Neuronal stem cell (in vitro differentiated cells): ENCODE measurements around the gene HSD17B8. TPM values are rescaled to one million over a fixed set of nuclear protein-coding genes. Genes with fewer than 3 reads are reported as not detected.

ENCODE experiments used
- DNase-seq: peaks from one replicate; pipeline ENCODE4 v3.0.0-alpha.2; 2013; ENCODE audit warnings: low spot score
- H2AFZ ChIP-seq: one replicate; pipeline ENCODE4 v1.6.1; 2013; ENCODE audit warnings: mild to moderate bottlenecking, low read length, inconsistent platforms
- H2AK5ac ChIP-seq: 2 replicates; pipeline ENCODE4 v1.6.1; 2013; ENCODE audit warnings: low read depth, mild to moderate bottlenecking, inconsistent platforms, low read length, moderate library complexity, mixed read lengths
- H2BK120ac ChIP-seq: 2 replicates; pipeline ENCODE4 v1.6.1; 2013; ENCODE audit warnings: low read depth, mild to moderate bottlenecking, inconsistent platforms, low read length, moderate library complexity, mixed read lengths
- H2BK12ac ChIP-seq: one replicate; pipeline ENCODE4 v1.6.1; 2013; ENCODE audit warnings: low read length, inconsistent platforms
- H2BK15ac ChIP-seq: 2 replicates; pipeline ENCODE4 v1.6.1; 2013; ENCODE audit warnings: mild to moderate bottlenecking, low read length, inconsistent platforms, mixed read lengths
- H2BK5ac ChIP-seq: one replicate; pipeline ENCODE4 v1.6.1; 2013; ENCODE audit warnings: inconsistent platforms, mild to moderate bottlenecking, low read length, moderate library complexity
- H3K14ac ChIP-seq: one replicate; pipeline ENCODE4 v1.6.1; 2013; ENCODE audit warnings: low read length, inconsistent platforms
- H3K18ac ChIP-seq: 2 replicates; pipeline ENCODE4 v1.6.1; 2013; ENCODE audit warnings: low read length, inconsistent platforms
- H3K23ac ChIP-seq: 2 replicates; pipeline ENCODE4 v1.6.1; 2013; ENCODE audit warnings: low read depth, mild to moderate bottlenecking, mixed read lengths, low read length, inconsistent platforms; ENCODE audit not compliant: poor library complexity
- H3K27ac ChIP-seq: replicated peaks from 3 replicates; pipeline ENCODE4 v1.5.1; 2013; ENCODE audit warnings: low read length, inconsistent platforms
- H3K27me3 ChIP-seq, 3 experiments: 2 replicates each; pipeline ENCODE4 v1.6.1; 2013; ENCODE audit warnings: low read length in 3 of 3, mild to moderate bottlenecking in 2 of 3, inconsistent platforms in 1 of 3, low read depth in 1 of 3, mixed read lengths in 1 of 3, moderate library complexity in 1 of 3; ENCODE audit not compliant: control insufficient read depth in 3 of 3, insufficient read depth in 3 of 3
- H3K36me3 ChIP-seq, 2 donors: replicated peaks in 1 of 2; 2 replicates each; pipeline ENCODE4 v1.6.1; 2013; ENCODE audit warnings: low read length in 2 of 2; ENCODE audit not compliant: control insufficient read depth in 2 of 2, insufficient read depth in 2 of 2
- H3K4ac ChIP-seq: 2 replicates; pipeline ENCODE4 v1.6.1; 2013; ENCODE audit warnings: inconsistent platforms, mild to moderate bottlenecking, low read length, moderate library complexity
- H3K4me1 ChIP-seq, 2 donors: 1 replicate in 1 of 2; 2 replicates in 1 of 2; pipeline ENCODE4 v1.6.1; 2013; ENCODE audit warnings: low read length in 2 of 2, low read depth in 1 of 2; ENCODE audit not compliant: control insufficient read depth in 2 of 2, insufficient read depth in 1 of 2
- H3K4me2 ChIP-seq: one replicate; pipeline ENCODE4 v1.6.1; 2013; ENCODE audit warnings: mild to moderate bottlenecking, low read length, inconsistent platforms; ENCODE audit not compliant: insufficient read depth, poor library complexity, severe bottlenecking
- H3K4me3 ChIP-seq, 2 donors: 2 replicates each; pipeline ENCODE4 v1.5.1; 2013; ENCODE audit warnings: low read length in 2 of 2, mild to moderate bottlenecking in 2 of 2, inconsistent platforms in 1 of 2, moderate library complexity in 1 of 2
- H3K79me1 ChIP-seq: one replicate; pipeline ENCODE4 v1.6.1; 2013; ENCODE audit warnings: low read depth, mild to moderate bottlenecking, inconsistent platforms, low read length, moderate library complexity
- H3K9ac ChIP-seq: one replicate; pipeline ENCODE4 v1.6.1; 2013; ENCODE audit warnings: mild to moderate bottlenecking, low read depth, low read length, inconsistent platforms; ENCODE audit not compliant: poor library complexity
- H3K9me3 ChIP-seq, 2 donors: replicated peaks in 1 of 2; 2 replicates each; pipeline versions ENCODE3 to v1.6.1; 2013; ENCODE audit warnings: low read length in 2 of 2, mild to moderate bottlenecking in 2 of 2, inconsistent platforms in 1 of 2, low read depth in 1 of 2, mixed read lengths in 1 of 2, moderate library complexity in 1 of 2; ENCODE audit not compliant: control insufficient read depth in 2 of 2, insufficient read depth in 1 of 2
- H4K8ac ChIP-seq: one replicate; pipeline ENCODE4 v1.6.1; 2013; ENCODE audit warnings: low read depth, mild to moderate bottlenecking, inconsistent platforms, low read length, moderate library complexity
- H4K91ac ChIP-seq: one replicate; pipeline ENCODE4 v1.6.1; 2013; ENCODE audit warnings: low read length, low read depth, mild to moderate bottlenecking, inconsistent platforms; ENCODE audit not compliant: poor library complexity
- WGBS, 2 donors: extraction: QIAGEN DNeasy Blood & Tissue Kit; methylation state at CpG; one replicate each; pipeline ENCODE4 v1.1.7; 2013; ENCODE audit warnings: missing lambda C conversion rate in 2 of 2, mixed read lengths in 1 of 2; ENCODE audit not compliant: insufficient read length in 2 of 2, insufficient replicate concordance in 1 of 2; ENCODE audit errors: extremely low coverage in 2 of 2; 5-methylcytosine and 5-hydroxymethylcytosine counted together
- polyA plus RNA-seq, 2 experiments: library from polyadenylated mRNA; stranded (reverse); fragments of 200-250 nt; gene quantifications; one replicate each; pipeline ENCODE4 v1.2.3, GENCODE V29; 2013

Gene HSD17B8
- 8.2 TPM for polyA plus RNA-seq (2013, experiment 1 of 2)
- polyA plus RNA-seq (2013, experiment 2 of 2), result 8.3 TPM

DNA sequence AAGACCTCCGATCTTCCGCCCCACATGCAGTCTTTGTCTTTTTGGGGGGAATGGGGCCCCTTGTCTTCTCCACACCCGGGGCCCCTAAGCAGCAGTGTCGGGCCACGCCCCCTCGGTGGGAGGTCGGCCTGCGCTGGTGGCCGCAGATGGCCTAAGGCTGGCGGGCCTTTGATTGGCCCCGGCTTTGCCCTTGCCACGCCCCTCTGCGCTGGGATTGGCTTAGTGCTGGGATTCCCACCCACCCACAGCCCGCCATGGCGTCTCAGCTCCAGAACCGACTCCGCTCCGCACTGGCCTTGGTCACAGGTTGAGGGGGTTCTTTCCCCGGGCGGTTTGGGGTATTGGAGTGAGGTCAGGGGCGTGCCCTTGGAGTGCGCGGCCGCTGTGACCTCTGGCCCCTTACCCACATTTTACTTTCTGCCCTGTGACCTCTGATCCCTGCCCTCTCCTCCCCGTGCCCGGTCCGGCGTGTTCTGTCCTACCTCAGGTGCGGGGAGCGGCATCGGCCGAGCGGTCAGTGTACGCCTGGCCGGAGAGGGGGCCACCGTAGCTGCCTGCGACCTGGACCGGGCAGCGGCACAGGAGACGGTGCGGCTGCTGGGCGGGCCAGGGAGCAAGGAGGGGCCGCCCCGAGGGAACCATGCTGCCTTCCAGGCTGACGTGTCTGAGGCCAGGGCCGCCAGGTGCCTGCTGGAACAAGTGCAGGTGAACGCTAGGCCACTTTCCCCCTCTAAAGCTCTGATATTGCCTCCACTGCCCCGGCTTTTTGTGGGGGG, at the start of gene HSD17B8:
Gene HSD17B8 (plus strand): TSS at position 241 of the 776 bp plus-strand sequence. CDS start 14 bp downstream, at position 255.
- peak within 1 kb of the TSS; percentile 58 for H2AFZ ChIP-seq
- H3K18ac ChIP-seq, result peak within 1 kb of the TSS; percentile 93
- peak within 1 kb of the TSS; percentile 85 for H2BK5ac ChIP-seq
- H2BK15ac ChIP-seq, result peak within 1 kb of the TSS; percentile 51
- peaks cover 31 to 47% of the 10 kb centered on the region in 2 donors for H3K4me1 ChIP-seq
- DNase-seq, result peak; percentile 89
- H3K4ac ChIP-seq, result peak within 1 kb of the TSS; percentile 20
- peak within 1 kb of the TSS; percentile 65 for H2BK12ac ChIP-seq
- no peak within 1 kb of the TSS for H3K14ac ChIP-seq
- no peaks in the 10 kb centered on the region for H3K27me3 ChIP-seq
- no peaks in the 10 kb centered on the region for H3K9me3 ChIP-seq
- peak within 1 kb of the TSS; percentile 87 for H3K23ac ChIP-seq
- H2AK5ac ChIP-seq, result peak within 1 kb of the TSS; percentile 72
- H3K4me3 ChIP-seq, result peak within 1 kb of the TSS; percentile 73 to 92
- H2BK120ac ChIP-seq, result peak within 1 kb of the TSS; percentile 56
- no CpG with 5 or more reads among the region's 48 CpGs for WGBS, 2 donors
- H3K27ac ChIP-seq, result peak within 1 kb of the TSS; percentile 69
- peak within 1 kb of the TSS; percentile 91 for H3K9ac ChIP-seq
- H4K91ac ChIP-seq, result no peak within 1 kb of the TSS
- H3K36me3 ChIP-seq, result peaks cover 24 to 40% of the 10 kb centered on the region in 2 donors
- peak within 1 kb of the TSS; percentile 87 for H3K4me2 ChIP-seq
- H4K8ac ChIP-seq, result no peak within 1 kb of the TSS
- H3K79me1 ChIP-seq, result peaks cover 12% of the 10 kb centered on the region

DNA sequence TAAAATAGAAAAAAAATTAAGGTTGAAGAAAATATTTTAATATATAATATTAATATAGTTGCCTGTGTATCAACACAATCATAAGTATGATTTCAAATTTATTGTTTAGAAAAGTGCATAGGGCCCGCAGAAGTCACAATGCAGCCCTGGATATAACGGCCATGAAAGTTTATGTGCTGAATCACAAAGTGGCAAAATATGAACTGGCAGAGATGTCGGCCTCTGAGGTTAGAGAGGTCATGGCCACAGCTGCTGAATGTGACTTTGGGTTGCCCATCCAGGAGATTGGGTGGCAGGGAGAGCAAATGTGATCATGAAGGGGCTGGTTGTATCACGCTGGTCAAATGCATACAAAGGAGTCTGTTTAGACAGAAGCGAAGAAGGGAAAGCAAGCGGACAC, 47.9 kb upstream of the HSD17B8 start:
- no peak overlapping the region for H4K91ac ChIP-seq
- H2AK5ac ChIP-seq, result no peak overlapping the region
- H3K4me2 ChIP-seq, result no peak overlapping the region
- no peak overlapping the region for H2BK120ac ChIP-seq
- H3K79me1 ChIP-seq, result no peaks in the 10 kb centered on the region
- DNase-seq, result no peak
- H3K36me3 ChIP-seq, result no peaks in the 10 kb centered on the region
- H3K27me3 ChIP-seq, result peaks cover 0 to 38% (median 0%) of the 10 kb centered on the region in 3 experiments
- H2BK5ac ChIP-seq, result no peak overlapping the region
- no CpG with 5 or more reads among the region's 6 CpGs for WGBS, 2 donors
- no peak overlapping the region for H2BK12ac ChIP-seq
- H2BK15ac ChIP-seq, result no peak overlapping the region
- no peak overlapping the region for H3K4ac ChIP-seq
- no peaks in the 10 kb centered on the region for H3K9me3 ChIP-seq
- peaks cover 0 to 2% of the 10 kb centered on the region in 2 donors for H3K4me1 ChIP-seq
- no peak overlapping the region for H2AFZ ChIP-seq
- no peak overlapping the region for H4K8ac ChIP-seq
- H3K14ac ChIP-seq, result no peak overlapping the region
- H3K4me3 ChIP-seq, result no peak overlapping the region
- no peak overlapping the region for H3K23ac ChIP-seq
- no peak overlapping the region for H3K27ac ChIP-seq
- H3K18ac ChIP-seq, result no peak overlapping the region
- H3K9ac ChIP-seq, result no peak overlapping the region

DNA sequence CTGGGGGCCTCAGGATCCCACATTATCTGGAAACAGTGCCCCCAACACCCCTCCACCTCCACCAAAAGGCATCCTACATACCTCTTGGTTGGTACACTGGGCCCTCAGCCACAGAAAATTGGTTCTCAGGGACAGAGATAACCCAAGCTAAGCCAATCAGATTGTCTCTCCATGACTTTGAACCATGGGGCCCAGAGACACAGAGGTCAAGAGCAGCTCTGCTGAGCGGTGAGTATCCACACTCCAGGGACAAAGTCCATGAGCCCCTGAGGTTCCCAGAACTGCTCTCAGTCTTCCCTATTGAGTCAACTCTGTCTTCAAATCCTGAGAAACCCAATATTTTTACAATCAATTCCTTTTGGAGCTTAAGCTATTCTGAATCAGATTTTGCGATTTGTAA, 47.5 kb upstream of the HSD17B8 start:
- H2BK5ac ChIP-seq, result no peak overlapping the region
- no peak overlapping the region for H3K9ac ChIP-seq
- H3K23ac ChIP-seq, result no peak overlapping the region
- H3K4me3 ChIP-seq, result no peak overlapping the region
- H3K18ac ChIP-seq, result no peak overlapping the region
- H2BK120ac ChIP-seq, result no peak overlapping the region
- H3K4me2 ChIP-seq, result no peak overlapping the region
- H3K4me1 ChIP-seq, result peaks cover 0 to 4% of the 10 kb centered on the region in 2 donors
- H4K91ac ChIP-seq, result no peak overlapping the region
- WGBS, 2 donors, result no CpG with 5 or more reads among the region's 2 CpGs
- H4K8ac ChIP-seq, result no peak overlapping the region
- no peak overlapping the region for H2BK12ac ChIP-seq
- H3K79me1 ChIP-seq, result no peaks in the 10 kb centered on the region
- H3K27me3 ChIP-seq, result peaks cover 0 to 38% (median 4%) of the 10 kb centered on the region in 3 experiments
- no peak for DNase-seq
- H3K4ac ChIP-seq, result no peak overlapping the region
- H3K27ac ChIP-seq, result no peak overlapping the region
- H2BK15ac ChIP-seq, result no peak overlapping the region
- H3K36me3 ChIP-seq, result no peaks in the 10 kb centered on the region
- no peaks in the 10 kb centered on the region for H3K9me3 ChIP-seq
- H2AK5ac ChIP-seq, result no peak overlapping the region
- H3K14ac ChIP-seq, result no peak overlapping the region
- H2AFZ ChIP-seq, result no peak overlapping the region

DNA sequence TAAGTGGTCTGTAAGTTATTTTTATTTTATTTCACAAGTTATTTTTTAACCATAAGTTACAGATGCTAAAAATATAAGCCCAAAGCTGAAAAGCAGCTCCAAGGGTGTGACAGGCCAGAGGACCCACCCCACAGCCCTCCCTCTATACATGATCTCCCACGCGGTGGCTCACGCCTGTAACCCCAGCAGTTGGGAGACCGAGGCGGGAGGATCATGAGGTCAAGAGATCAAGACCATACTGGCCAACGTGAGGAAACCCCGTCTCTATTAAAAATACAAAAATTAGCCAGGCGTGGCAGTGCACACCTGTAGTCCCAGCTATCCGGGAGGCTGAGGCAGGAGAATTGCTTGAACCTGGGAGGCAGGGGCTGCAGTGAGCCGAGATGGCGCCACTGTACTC, 44.4 kb upstream of the HSD17B8 start:
- no peak overlapping the region for H2BK5ac ChIP-seq
- peaks cover 0 to 27% (median 10%) of the 10 kb centered on the region in 3 experiments for H3K27me3 ChIP-seq
- no peak overlapping the region for H4K8ac ChIP-seq
- H3K4me3 ChIP-seq, result no peak overlapping the region
- peaks cover 0 to 7% of the 10 kb centered on the region in 2 donors for H3K4me1 ChIP-seq
- H3K4ac ChIP-seq, result no peak overlapping the region
- no peak overlapping the region for H3K14ac ChIP-seq
- WGBS, 2 donors, result no CpG with 5 or more reads among the region's 11 CpGs
- H3K23ac ChIP-seq, result no peak overlapping the region
- H3K9me3 ChIP-seq, result no peaks in the 10 kb centered on the region
- H2AFZ ChIP-seq, result no peak overlapping the region
- H3K36me3 ChIP-seq, result no peaks in the 10 kb centered on the region
- no peak for DNase-seq
- H2BK15ac ChIP-seq, result no peak overlapping the region
- H3K18ac ChIP-seq, result no peak overlapping the region
- no peak overlapping the region for H3K4me2 ChIP-seq
- H3K27ac ChIP-seq, result no peak overlapping the region
- no peak overlapping the region for H4K91ac ChIP-seq
- H3K9ac ChIP-seq, result no peak overlapping the region
- H3K79me1 ChIP-seq, result no peaks in the 10 kb centered on the region
- no peak overlapping the region for H2AK5ac ChIP-seq
- H2BK120ac ChIP-seq, result no peak overlapping the region
- no peak overlapping the region for H2BK12ac ChIP-seq
